Activated CD4-positive, CD25-positive, alpha-beta regulatory T cell (primary cell): ENCODE data around the gene GRM2.
"Not testable (repeated sequence)": the region's sequence is repeated elsewhere in the genome, so short reads cannot be mapped to it uniquely, and the experiment has no call there.

Experiments
- DNase-seq, 4 experiments: peaks; one replicate each; lab custom pipeline; 2025; lab: John Stamatoyannopoulos, UW

GRM2 gene

GRCh38 chr3:51722362-51722761 is 15.5 kb downstream of the GRM2 start:
- no peak for DNase-seq

- DNase-seq: no peak
Measured at GRCh38 chr3:51727500-51727899, 20.6 kb downstream of the GRM2 start.

- DNase-seq: no peak
Measured at GRCh38 chr3:51729042-51729633, 22.3 kb downstream of the GRM2 start.

GRCh38 chr3:51733859-51734571 is 27.1 kb downstream of the GRM2 start:
- no peak for DNase-seq

GRCh38 chr3:51734572-51734907 is 27.7 kb downstream of the GRM2 start:
- DNase-seq: no peak

- no peak for DNase-seq
Measured at GRCh38 chr3:51735039-51735438, 28.2 kb downstream of the GRM2 start.

GRCh38 chr3:51735950-51736349 is 29.1 kb downstream of the GRM2 start:
- DNase-seq: no peak

- DNase-seq: no peak
Measured at GRCh38 chr3:51739110-51739509, 32.2 kb downstream of the GRM2 start.

- not testable (repeated sequence) for DNase-seq
Measured at GRCh38 chr3:51742320-51742719, 35.5 kb downstream of the GRM2 start.

- DNase-seq: not testable (repeated sequence)
Measured at GRCh38 chr3:51742978-51743377, 36.1 kb downstream of the GRM2 start.

GRCh38 chr3:51747840-51748239 is 41.0 kb downstream of the GRM2 start:
- no peak for DNase-seq

GRCh38 chr3:51748327-51748726 is 41.5 kb downstream of the GRM2 start:
- DNase-seq: no peak

- DNase-seq: no peak
Measured at GRCh38 chr3:51750878-51751277, 44.0 kb downstream of the GRM2 start.

- DNase-seq: no peak
Measured at GRCh38 chr3:51751287-51751686, 44.4 kb downstream of the GRM2 start.

GRCh38 chr3:51753763-51754750 is 47.2 kb downstream of the GRM2 start:
- not testable (repeated sequence) for DNase-seq

GRCh38 chr3:51759203-51759602 is 52.3 kb downstream of the GRM2 start:
- no peak for DNase-seq
